SK-MEL-5 (cell line): ENCODE results near the gene TMEM232. TPM values are rescaled to one million over a fixed set of nuclear protein-coding genes. Genes with fewer than 3 reads are reported as not detected.

Source experiments
- DNase-seq: peaks from one replicate; pipeline ENCODE4 v3.0.0-alpha.2; 2016; ENCODE audit warnings: low read depth, low spot score
- in situ Hi-C: cut with HindIII; loops from 2 replicates; pipeline ENCODE4 v1.10.0; 2016; ENCODE audit warnings: low sequenced_read_pairs, high pct_unique_total_duplicates, low pct_unique_long_range_greater_than_20kb
- small RNA-seq, 2 experiments: library from RNA; depleted of rRNA; stranded (forward); fragments of <200 nt; gene quantifications; one replicate each; pipeline ENCODE3, GENCODE V24; 2014
- total RNA-seq: library from RNA; depleted of rRNA; stranded (reverse); fragments of >200 nt; shearing (Covaris generic); gene quantifications from 2 replicates; pipeline ENCODE4 v1.2.3, GENCODE V29; 2014; rRNA removed

TMEM232 gene
- total RNA-seq, 1 experiment from 2014 or later, result 0.74 TPM

DNA sequence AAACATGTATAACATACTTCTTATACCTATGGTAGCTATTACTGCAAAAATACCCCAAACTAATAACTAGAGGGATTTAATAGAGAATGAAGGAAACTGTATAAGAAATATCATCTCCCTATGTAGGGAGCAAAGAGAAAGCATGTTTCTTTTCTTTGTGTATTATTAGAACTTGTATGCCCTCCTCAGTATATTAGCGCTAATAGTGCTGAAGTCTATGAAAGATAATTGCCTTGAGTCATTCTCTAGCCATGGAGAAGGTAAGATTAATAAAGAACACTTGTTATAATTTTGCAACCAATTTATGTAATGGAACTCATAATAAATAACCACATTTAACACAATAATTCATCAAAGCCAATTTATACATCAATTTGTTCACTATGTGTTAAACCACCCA lies 329.2 kb downstream of the TMEM232 start:
- in situ Hi-C loops, result no loop called here
- DNase-seq, result no peak

- no peak for DNase-seq
- in situ Hi-C loops, result no loop called here
Measured at GRCh38 chr5:110386782-110387181, 339.7 kb downstream of the TMEM232 start.

- in situ Hi-C loops, result no loop called here
- DNase-seq, result no peak
Measured at GRCh38 chr5:110383231-110383630, 343.2 kb downstream of the TMEM232 start.

DNA sequence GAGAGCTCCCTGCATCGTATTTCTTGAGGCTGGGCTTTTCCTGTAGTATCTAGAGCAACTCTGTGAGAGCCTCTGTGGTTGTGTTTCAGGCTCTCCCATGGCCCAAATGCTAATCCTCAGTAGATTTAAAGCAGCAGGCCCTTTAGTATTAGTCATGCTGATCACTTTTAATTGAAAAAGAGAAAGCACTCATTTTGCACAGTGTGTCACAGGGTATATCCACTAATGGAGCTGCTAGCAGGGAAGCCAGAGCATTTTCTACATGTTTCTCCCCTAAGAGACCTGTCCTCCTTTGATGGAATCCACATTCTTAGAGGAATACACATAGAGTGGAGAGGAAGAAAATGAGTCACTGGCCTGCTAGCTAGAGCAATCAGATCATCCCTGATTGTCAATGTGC lies 348.5 kb downstream of the TMEM232 start:
- in situ Hi-C loops, result no loop called here
- DNase-seq, result no peak

DNA sequence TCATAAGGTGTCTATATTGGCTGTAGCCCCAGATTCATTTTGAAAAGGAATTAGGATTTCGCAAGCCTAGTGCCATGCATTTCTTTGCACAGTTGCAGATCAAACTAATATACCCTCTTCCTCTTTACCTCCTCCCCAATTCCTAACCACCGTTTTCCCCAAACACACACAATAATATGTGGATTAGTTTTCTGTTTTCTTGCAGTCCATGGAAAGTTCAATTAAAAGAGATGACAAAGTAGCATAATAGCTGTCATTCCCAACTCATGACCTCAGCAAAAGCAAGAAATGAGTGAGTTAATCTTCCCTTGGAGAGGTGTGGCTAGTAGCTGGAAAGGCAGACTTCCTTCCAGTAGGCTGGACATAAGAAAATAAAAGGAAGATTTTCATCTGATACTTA lies 349.1 kb downstream of the TMEM232 start:
- in situ Hi-C loops, result no loop called here

DNA sequence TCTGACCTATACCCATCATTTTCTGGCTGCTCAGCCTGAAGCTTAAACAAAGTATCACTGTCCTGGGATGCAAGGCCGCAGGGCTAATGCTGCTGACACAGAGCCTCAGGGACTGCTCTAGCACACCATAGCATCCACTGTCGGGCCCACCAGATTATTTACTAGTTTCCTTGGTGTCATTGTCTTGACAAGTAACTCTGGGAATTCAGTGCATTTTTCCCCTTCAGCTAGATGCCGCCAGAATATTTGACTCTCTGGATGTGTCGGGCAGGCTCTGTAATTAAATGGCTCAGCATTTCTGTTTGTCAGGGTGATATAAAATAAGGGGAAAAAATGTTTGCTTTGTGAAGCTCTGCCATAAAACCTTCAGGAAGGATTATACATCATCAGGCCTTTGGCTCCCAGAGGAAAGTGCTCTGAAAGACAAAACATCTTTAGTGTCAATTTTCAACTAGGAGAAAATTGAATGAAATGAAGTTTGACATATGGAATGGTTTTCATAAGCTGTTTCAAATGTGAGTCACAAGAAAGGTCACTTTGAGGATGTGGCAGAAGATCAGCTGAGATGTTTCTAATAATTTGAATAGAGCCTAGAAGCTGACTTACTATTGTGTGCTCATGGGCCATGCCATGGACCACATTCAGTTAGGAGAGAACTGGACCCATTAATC lies 350.1 kb downstream of the TMEM232 start:
- in situ Hi-C loops, result no loop called here
- no peak for DNase-seq

More for the DNA sequence above, 349.1 kb downstream of the TMEM232 start:
- no peak for DNase-seq

DNA sequence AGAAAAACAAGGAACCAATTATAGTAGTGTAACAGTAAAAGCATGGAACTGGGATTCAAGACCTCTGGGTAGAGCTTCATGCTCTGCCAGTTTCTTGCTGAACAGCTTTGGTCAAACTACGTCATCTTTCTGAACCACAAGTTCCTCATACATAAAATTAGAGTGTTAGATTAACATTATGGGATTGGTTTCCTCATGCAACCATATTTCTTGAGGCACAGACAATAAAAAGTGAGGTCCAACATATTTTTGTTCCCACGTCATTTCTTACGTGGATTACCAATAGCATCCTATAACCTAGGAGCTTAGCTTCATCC lies 354.8 kb downstream of the TMEM232 start:
- no peak for DNase-seq
- in situ Hi-C loops, result no loop called here

DNA sequence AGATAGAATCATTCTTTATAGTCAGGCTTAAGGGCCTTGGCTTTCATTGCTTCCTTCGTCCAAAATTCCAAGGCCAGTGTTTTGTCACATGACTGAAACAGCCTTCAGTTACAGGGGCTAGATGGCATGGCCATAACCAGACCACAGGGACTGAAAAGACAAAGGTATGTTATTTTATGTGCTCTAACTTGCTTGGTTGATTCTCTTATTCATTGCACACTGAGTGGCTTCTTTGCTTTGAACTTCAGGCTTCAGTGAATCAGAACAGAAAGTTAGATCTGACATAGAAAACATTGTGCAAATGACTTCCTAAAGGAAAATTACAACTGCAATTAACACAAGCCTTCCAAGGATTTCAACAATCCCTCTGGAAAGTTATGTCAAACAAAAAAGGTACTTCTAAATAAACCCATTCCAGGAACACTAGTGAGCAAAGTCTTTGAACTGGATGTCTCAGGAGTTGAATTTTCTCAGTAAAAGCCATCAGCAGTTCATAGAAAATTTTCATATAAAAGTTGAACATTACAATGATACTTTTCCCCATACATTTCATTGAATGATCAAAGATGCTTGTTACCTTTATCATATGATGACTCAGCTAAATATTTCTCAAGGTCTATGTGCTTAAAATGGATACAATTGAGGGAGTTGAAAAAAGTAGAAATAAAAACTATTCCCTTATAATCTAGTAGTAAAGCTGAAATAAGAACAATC lies 355.3 kb downstream of the TMEM232 start:
- no peak for DNase-seq
- in situ Hi-C loops, result no loop called here

Small RNA genes within 50 kb of the gene (small RNA-seq; reads per million reads assigned to genes)
- 0 reads per million in 2 experiments for gene MIR548F3
- 0 reads per million in 2 experiments for gene RF00432

Other genes starting within 250 kb of the TMEM232 start
- gene SLC25A46, start 12.3 kb upstream of the TMEM232 start, total RNA-seq, result 81.6 and 85.8 TPM in 2 replicates